Fibroblast of lung (primary cell): ENCODE results near the gene STIM1.

Experiments used
- EZH2 ChIP-seq: IDR thresholded peaks from 2 replicates; pipeline ENCODE4 v1.5.1; 2012; ENCODE audit warnings: low read length, control low read depth, mild to moderate bottlenecking; ENCODE audit errors: missing control alignments
- TF ChIP-seq, protein P1 (sequence below), 2 donors: IDR thresholded peaks in 1 of 2; conservative IDR thresholded peaks in 1 of 2; 1 replicate in 1 of 2; 2 replicates in 1 of 2; pipeline ENCODE4 v1.5.1; 2011 to 2012; ENCODE audit warnings: low read length in 2 of 2, control low read depth in 1 of 2, inconsistent platforms in 1 of 2, low read depth in 1 of 2, mild to moderate bottlenecking in 1 of 2

DNA sequence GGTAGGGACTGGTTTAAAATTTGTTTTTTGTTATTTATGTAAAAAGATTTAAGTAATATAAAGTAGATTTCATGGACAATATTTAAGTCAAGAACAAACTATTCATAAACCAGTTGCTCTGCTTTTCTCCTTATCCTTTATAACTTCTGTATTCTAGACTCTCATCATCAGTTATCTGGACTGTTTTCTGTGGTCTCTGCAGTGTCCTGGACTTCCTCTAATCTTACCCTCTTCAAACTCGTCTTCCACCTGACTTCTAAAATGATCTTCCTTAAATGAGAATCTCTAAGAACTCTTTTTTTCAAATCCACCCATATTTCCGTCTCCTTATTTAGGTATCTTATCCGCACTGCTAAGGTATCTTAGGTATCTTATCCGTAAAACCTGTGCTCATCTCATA, 247.2 kb downstream of the STIM1 start:
- no peak for TF ChIP-seq EZH2
- TF ChIP-seq, protein P1, sequence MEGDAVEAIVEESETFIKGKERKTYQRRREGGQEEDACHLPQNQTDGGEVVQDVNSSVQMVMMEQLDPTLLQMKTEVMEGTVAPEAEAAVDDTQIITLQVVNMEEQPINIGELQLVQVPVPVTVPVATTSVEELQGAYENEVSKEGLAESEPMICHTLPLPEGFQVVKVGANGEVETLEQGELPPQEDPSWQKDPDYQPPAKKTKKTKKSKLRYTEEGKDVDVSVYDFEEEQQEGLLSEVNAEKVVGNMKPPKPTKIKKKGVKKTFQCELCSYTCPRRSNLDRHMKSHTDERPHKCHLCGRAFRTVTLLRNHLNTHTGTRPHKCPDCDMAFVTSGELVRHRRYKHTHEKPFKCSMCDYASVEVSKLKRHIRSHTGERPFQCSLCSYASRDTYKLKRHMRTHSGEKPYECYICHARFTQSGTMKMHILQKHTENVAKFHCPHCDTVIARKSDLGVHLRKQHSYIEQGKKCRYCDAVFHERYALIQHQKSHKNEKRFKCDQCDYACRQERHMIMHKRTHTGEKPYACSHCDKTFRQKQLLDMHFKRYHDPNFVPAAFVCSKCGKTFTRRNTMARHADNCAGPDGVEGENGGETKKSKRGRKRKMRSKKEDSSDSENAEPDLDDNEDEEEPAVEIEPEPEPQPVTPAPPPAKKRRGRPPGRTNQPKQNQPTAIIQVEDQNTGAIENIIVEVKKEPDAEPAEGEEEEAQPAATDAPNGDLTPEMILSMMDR (conservative IDR thresholded peaks at IDR 0.05 in 1 of 2, IDR thresholded peaks at IDR 0.05 in 1 of 2; ENCODE audit: low read depth in 1 of 2, low read length in 2 of 2), result no peak
